ENCODE results near the gene DPCD. TPM values are rescaled to one million over a fixed set of nuclear protein-coding genes. Genes with fewer than 3 reads are reported as not detected.

Gene DPCD
- polyA plus RNA-seq, 4 donors, result 4.2 to 18.3 (median 12.2) TPM

GRCh38 chr10:101569622-101570427 lies 18.3 kb upstream of the DPCD start:
- WGBS, 3 donors, result 1 to 3% (median 1%) methylated on average over 36 to 56 of the region's 56 CpGs
- peaks cover 0 to 16% (median 3%) of the 10 kb centered on the region in 3 donors for H3K4me1 ChIP-seq (ENCODE audit: control insufficient read depth in 3 of 3, insufficient read depth in 2 of 3, low read depth in 1 of 3, low read length in 2 of 3)
- H3K27me3 ChIP-seq (ENCODE audit: control insufficient read depth in 3 of 3, insufficient read depth in 3 of 3, low read length in 3 of 3), result peaks cover 4 to 60% (median 22%) of the 10 kb centered on the region in 3 donors
- FAIRE-seq, result no peak
- no peak overlapping the region for H3K27ac ChIP-seq (ENCODE audit: low read depth in 1 of 3, low read length in 2 of 3)
- peaks cover 0 to 10% (median 0%) of the 10 kb centered on the region in 3 donors for H3K36me3 ChIP-seq (ENCODE audit: control insufficient read depth in 3 of 3, insufficient read depth in 2 of 3, low read depth in 1 of 3, low read length in 3 of 3)
- peaks cover 0 to 9% of the 10 kb centered on the region in 2 donors for H3K9me3 ChIP-seq (ENCODE audit: control insufficient read depth in 2 of 2, insufficient read depth in 1 of 2, low read depth in 1 of 2, low read length in 1 of 2)
- H3K4me3 ChIP-seq (ENCODE audit: low read depth in 1 of 3, low read length in 3 of 3), result peak overlapping the region in 2 of 3 donors; percentile 53 to 67
- peak; percentile 68 to 89 for DNase-seq

- peaks cover 0 to 9% of the 10 kb centered on the region in 2 donors for H3K9me3 ChIP-seq (ENCODE audit: control insufficient read depth in 2 of 2, insufficient read depth in 1 of 2, low read depth in 1 of 2, low read length in 1 of 2)
- peaks cover 4 to 52% (median 19%) of the 10 kb centered on the region in 3 donors for H3K27me3 ChIP-seq (ENCODE audit: control insufficient read depth in 3 of 3, insufficient read depth in 3 of 3, low read length in 3 of 3)
- no peak overlapping the region for H3K27ac ChIP-seq (ENCODE audit: low read depth in 1 of 3, low read length in 2 of 3)
- peaks cover 0 to 16% (median 3%) of the 10 kb centered on the region in 3 donors for H3K4me1 ChIP-seq (ENCODE audit: control insufficient read depth in 3 of 3, insufficient read depth in 2 of 3, low read depth in 1 of 3, low read length in 2 of 3)
- no peak for FAIRE-seq
- H3K4me3 ChIP-seq (ENCODE audit: low read depth in 1 of 3, low read length in 3 of 3), result peak overlapping the region in 2 of 3 donors; percentile 0 to 67
- 4 to 11% (median 9%) methylated on average over 35 to 37 of the region's 37 CpGs for WGBS, 3 donors
- peak in 1 of 2 donors; percentile 15 for DNase-seq
- H3K36me3 ChIP-seq (ENCODE audit: control insufficient read depth in 3 of 3, insufficient read depth in 2 of 3, low read depth in 1 of 3, low read length in 3 of 3), result peaks cover 0 to 15% (median 0%) of the 10 kb centered on the region in 3 donors
These were observed 17.5 kb upstream of the DPCD start for GRCh38 chr10:101570428-101571270.

GRCh38 chr10:101571271-101571925 lies 16.7 kb upstream of the DPCD start:
- Histone ChIP-seq H3K9me3 (ENCODE audit: control insufficient read depth in 2 of 2, insufficient read depth in 1 of 2, low read depth in 1 of 2, low read length in 1 of 2) (peaks cover 0 to 9% of the 10 kb centered on the region in 2 donors), H3K36me3 (ENCODE audit: control insufficient read depth in 3 of 3, insufficient read depth in 2 of 3, low read depth in 1 of 3, low read length in 3 of 3) (peaks cover 0 to 19% (median 0%) of the 10 kb centered on the region in 3 donors), H3K27me3 (ENCODE audit: control insufficient read depth in 3 of 3, insufficient read depth in 3 of 3, low read length in 3 of 3) (peaks cover 0 to 44% (median 14%) of the 10 kb centered on the region in 3 donors), H3K27ac (ENCODE audit: low read depth in 1 of 3, low read length in 2 of 3) (no peak overlapping the region), H3K4me1 (ENCODE audit: control insufficient read depth in 3 of 3, insufficient read depth in 2 of 3, low read depth in 1 of 3, low read length in 2 of 3) (peaks cover 0 to 16% (median 3%) of the 10 kb centered on the region in 3 donors), H3K4me3 (ENCODE audit: low read depth in 1 of 3, low read length in 3 of 3) (no peak overlapping the region)
- FAIRE-seq (no peak), DNase-seq (no peak)
- 62 to 77% (median 76%) methylated on average over 8 of the region's 8 CpGs for WGBS, 3 donors

GRCh38 chr10:101572126-101572525 lies 16.0 kb upstream of the DPCD start:
- 87 to 91% (median 89%) methylated on average over 7 of the region's 7 CpGs for WGBS, 3 donors
- Histone ChIP-seq H3K9me3 (ENCODE audit: control insufficient read depth in 2 of 2, insufficient read depth in 1 of 2, low read depth in 1 of 2, low read length in 1 of 2) (peaks cover 0 to 9% of the 10 kb centered on the region in 2 donors), H3K36me3 (ENCODE audit: control insufficient read depth in 3 of 3, insufficient read depth in 2 of 3, low read depth in 1 of 3, low read length in 3 of 3) (peaks cover 0 to 24% (median 0%) of the 10 kb centered on the region in 3 donors), H3K4me1 (ENCODE audit: control insufficient read depth in 3 of 3, insufficient read depth in 2 of 3, low read depth in 1 of 3, low read length in 2 of 3) (peaks cover 0 to 16% (median 3%) of the 10 kb centered on the region in 3 donors), H3K27me3 (ENCODE audit: control insufficient read depth in 3 of 3, insufficient read depth in 3 of 3, low read length in 3 of 3) (peaks cover 0 to 37% (median 8%) of the 10 kb centered on the region in 3 donors), H3K4me3 (ENCODE audit: low read depth in 1 of 3, low read length in 3 of 3) (no peak overlapping the region), H3K27ac (ENCODE audit: low read depth in 1 of 3, low read length in 2 of 3) (no peak overlapping the region)
- no peak for FAIRE-seq
- no peak for DNase-seq

GRCh38 chr10:101572785-101573184 lies 15.3 kb upstream of the DPCD start:
- Histone ChIP-seq H3K9me3 (ENCODE audit: control insufficient read depth in 2 of 2, insufficient read depth in 1 of 2, low read depth in 1 of 2, low read length in 1 of 2) (peaks cover 0 to 9% of the 10 kb centered on the region in 2 donors), H3K36me3 (ENCODE audit: control insufficient read depth in 3 of 3, insufficient read depth in 2 of 3, low read depth in 1 of 3, low read length in 3 of 3) (peaks cover 0 to 30% (median 0%) of the 10 kb centered on the region in 3 donors), H3K27me3 (ENCODE audit: control insufficient read depth in 3 of 3, insufficient read depth in 3 of 3, low read length in 3 of 3) (peaks cover 0 to 31% (median 3%) of the 10 kb centered on the region in 3 donors), H3K4me1 (ENCODE audit: control insufficient read depth in 3 of 3, insufficient read depth in 2 of 3, low read depth in 1 of 3, low read length in 2 of 3) (peaks cover 0 to 16% (median 3%) of the 10 kb centered on the region in 3 donors), H3K27ac (ENCODE audit: low read depth in 1 of 3, low read length in 2 of 3) (no peak overlapping the region), H3K4me3 (ENCODE audit: low read depth in 1 of 3, low read length in 3 of 3) (no peak overlapping the region)
- DNase-seq, result no peak
- 83 to 95% (median 85%) methylated on average over 2 of the region's 2 CpGs for WGBS, 3 donors
- no peak for FAIRE-seq

- 89 to 94% (median 93%) methylated on average over 25 of the region's 25 CpGs for WGBS, 3 donors
- peaks cover 0 to 9% of the 10 kb centered on the region in 2 donors for H3K9me3 ChIP-seq (ENCODE audit: control insufficient read depth in 2 of 2, insufficient read depth in 1 of 2, low read depth in 1 of 2, low read length in 1 of 2)
- no peak for FAIRE-seq
- no peak for DNase-seq
- peaks cover 0 to 17% (median 3%) of the 10 kb centered on the region in 3 donors for H3K27me3 ChIP-seq (ENCODE audit: control insufficient read depth in 3 of 3, insufficient read depth in 3 of 3, low read length in 3 of 3)
- no peak overlapping the region for H3K4me3 ChIP-seq (ENCODE audit: low read depth in 1 of 3, low read length in 3 of 3)
- no peak overlapping the region for H3K27ac ChIP-seq (ENCODE audit: low read depth in 1 of 3, low read length in 2 of 3)
- peaks cover 0 to 44% (median under 1%) of the 10 kb centered on the region in 3 donors for H3K36me3 ChIP-seq (ENCODE audit: control insufficient read depth in 3 of 3, insufficient read depth in 2 of 3, low read depth in 1 of 3, low read length in 3 of 3)
- peaks cover 0 to 16% (median 3%) of the 10 kb centered on the region in 3 donors for H3K4me1 ChIP-seq (ENCODE audit: control insufficient read depth in 3 of 3, insufficient read depth in 2 of 3, low read depth in 1 of 3, low read length in 2 of 3)
These were observed 14.0 kb upstream of the DPCD start for GRCh38 chr10:101573885-101574753.

GRCh38 chr10:101575091-101575490 lies 13.0 kb upstream of the DPCD start:
- FAIRE-seq, result no peak
- peaks cover 0 to 8% (median 0%) of the 10 kb centered on the region in 3 donors for H3K27me3 ChIP-seq (ENCODE audit: control insufficient read depth in 3 of 3, insufficient read depth in 3 of 3, low read length in 3 of 3)
- H3K27ac ChIP-seq (ENCODE audit: low read depth in 1 of 3, low read length in 2 of 3), result no peak overlapping the region
- H3K36me3 ChIP-seq (ENCODE audit: control insufficient read depth in 3 of 3, insufficient read depth in 2 of 3, low read depth in 1 of 3, low read length in 3 of 3), result peaks cover 0 to 53% (median 9%) of the 10 kb centered on the region in 3 donors
- WGBS, 3 donors, result 76 to 88% (median 85%) methylated on average over 3 of the region's 3 CpGs
- peaks cover 0 to 9% (median 0%) of the 10 kb centered on the region in 3 donors for H3K4me1 ChIP-seq (ENCODE audit: control insufficient read depth in 3 of 3, insufficient read depth in 2 of 3, low read depth in 1 of 3, low read length in 2 of 3)
- H3K4me3 ChIP-seq (ENCODE audit: low read depth in 1 of 3, low read length in 3 of 3), result no peak overlapping the region
- peaks cover 0 to 9% of the 10 kb centered on the region in 2 donors for H3K9me3 ChIP-seq (ENCODE audit: control insufficient read depth in 2 of 2, insufficient read depth in 1 of 2, low read depth in 1 of 2, low read length in 1 of 2)
- no peak for DNase-seq
